GM15510 (cell line): ENCODE data around the gene FOSB.

Source experiments
- POLR2A ChIP-seq: IDR thresholded peaks from 3 replicates; pipeline ENCODE4 v1.6.1; 2011; ENCODE audit warnings: borderline replicate concordance; ENCODE audit not compliant: insufficient read length; ENCODE audit errors: extremely low read depth

The FOSB gene

GRCh38 chr19:45439569-45440258 lies 28.1 kb upstream of the FOSB start:
- peak; percentile 57 for TF ChIP-seq POLR2A

- TF ChIP-seq POLR2A, result no peak
Observed at GRCh38 chr19:45440259-45440638, 27.5 kb upstream of the FOSB start.

- no peak for TF ChIP-seq POLR2A
Observed at GRCh38 chr19:45440873-45441654, 26.7 kb upstream of the FOSB start.

- no peak for TF ChIP-seq POLR2A
Observed at GRCh38 chr19:45442408-45442777, 25.4 kb upstream of the FOSB start.

- TF ChIP-seq POLR2A, result no peak
Observed at GRCh38 chr19:45442778-45443461, 24.9 kb upstream of the FOSB start.

GRCh38 chr19:45443462-45444317 lies 24.1 kb upstream of the FOSB start:
- TF ChIP-seq POLR2A, result peak; percentile 31

GRCh38 chr19:45444318-45445041 lies 23.3 kb upstream of the FOSB start:
- TF ChIP-seq POLR2A, result peak; percentile 57

GRCh38 chr19:45445139-45445538 lies 22.7 kb upstream of the FOSB start:
- TF ChIP-seq POLR2A, result no peak

GRCh38 chr19:45446295-45446694 lies 21.5 kb upstream of the FOSB start:
- no peak for TF ChIP-seq POLR2A

- no peak for TF ChIP-seq POLR2A
Observed at GRCh38 chr19:45446944-45447343, 20.9 kb upstream of the FOSB start.

GRCh38 chr19:45448425-45448756 lies 19.4 kb upstream of the FOSB start:
- TF ChIP-seq POLR2A, result no peak

GRCh38 chr19:45448887-45449299 lies 18.9 kb upstream of the FOSB start:
- TF ChIP-seq POLR2A, result no peak

GRCh38 chr19:45450012-45450333 lies 17.8 kb upstream of the FOSB start:
- no peak for TF ChIP-seq POLR2A

- TF ChIP-seq POLR2A, result no peak
Observed at GRCh38 chr19:45451131-45451849, 16.5 kb upstream of the FOSB start.
